Panc1 (cell line): ENCODE measurements around the gene GLI3. TPM values are rescaled to one million over a fixed set of nuclear protein-coding genes. Genes with fewer than 3 reads are reported as not detected.

Experiments
- ATAC-seq: fragments of 200-7000 bp; cut with Tn5 transposase; 2 replicates; pipeline ENCODE4 v1.9.1; 2020; ENCODE audit warnings: mild to moderate bottlenecking, moderate library complexity
- BruUV-seq: library from RNA; stranded (reverse); fragments of 400-500 nt; replicated peaks from 2 replicates; lab custom pipeline; 2021; lab: Mats Ljungman, UMichigan
- CTCF ChIA-PET: fragments of 300-600 bp; sonication (Branson Sonifier 250); formaldehyde crosslinking; loops from one replicate; lab custom pipeline; 2022; ENCODE audit warnings: antibody characterized with exemption; lab: Charles Lee
- POLR2A ChIA-PET: fragments of 300-600 bp; sonication (Branson Sonifier 250); formaldehyde crosslinking; loops from one replicate; lab custom pipeline; 2022; ENCODE audit warnings: antibody characterized with exemption; lab: Charles Lee
- DNase-seq: peaks from one replicate; pipeline ENCODE4 v3.0.0-alpha.2; 2010; ENCODE audit warnings: low read depth, low spot score
- H3K27ac ChIP-seq: 2 replicates; pipeline ENCODE4 v1.5.1; 2011; ENCODE audit warnings: mild to moderate bottlenecking, low read length, inconsistent platforms
- H3K27me3 ChIP-seq: fragments of 200-500 bp; sonication (Bioruptor generic); 2 replicates; pipeline ENCODE4 v1.6.0; 2014; ENCODE audit warnings: low read length, inconsistent platforms; ENCODE audit not compliant: control insufficient read depth, insufficient read depth
- H3K36me3 ChIP-seq: fragments of 200-500 bp; sonication (Bioruptor generic); 2 replicates; pipeline ENCODE4 v1.5.1; 2014; ENCODE audit warnings: inconsistent platforms, mild to moderate bottlenecking, low read length, moderate library complexity; ENCODE audit not compliant: control insufficient read depth, insufficient read depth
- H3K4me1 ChIP-seq: 2 replicates; pipeline ENCODE4 v1.5.1; 2011; ENCODE audit warnings: inconsistent platforms, mild to moderate bottlenecking, low read length, moderate library complexity; ENCODE audit not compliant: control insufficient read depth, insufficient read depth
- H3K4me3 ChIP-seq, 2 experiments: 2 replicates each; pipeline ENCODE4 v1.5.1; 2011 to 2012; ENCODE audit warnings: low read depth in 2 of 2, low read length in 2 of 2, mild to moderate bottlenecking in 2 of 2, inconsistent platforms in 1 of 2, moderate library complexity in 1 of 2
- H3K9me3 ChIP-seq: fragments of 200-500 bp; sonication (Bioruptor generic); 2 replicates; pipeline ENCODE4 v1.5.1; 2014; ENCODE audit warnings: low read depth, mild to moderate bottlenecking, inconsistent platforms, low read length, moderate library complexity; ENCODE audit not compliant: control insufficient read depth, insufficient read depth
- CTCF ChIP-seq: fragments of 450-650 bp; IDR thresholded peaks from 2 replicates; pipeline ENCODE4 v1.5.1; 2017; ENCODE audit warnings: mild to moderate bottlenecking
- POLR2AphosphoS5 ChIP-seq: IDR thresholded peaks from 2 replicates; pipeline ENCODE4 v1.6.1; 2012; ENCODE audit warnings: mild to moderate bottlenecking, low read depth, low read length, moderate library complexity
- REST ChIP-seq, 2 experiments: IDR thresholded peaks; 2 replicates each; pipeline ENCODE4 v1.6.1; 2011 to 2012; ENCODE audit warnings: low read depth in 2 of 2, control low read depth in 1 of 2, low read length in 1 of 2, mild to moderate bottlenecking in 1 of 2, moderate library complexity in 1 of 2; ENCODE audit not compliant: insufficient read depth in 1 of 2
- SIN3A ChIP-seq: IDR thresholded peaks from 2 replicates; pipeline ENCODE4 v1.6.1; 2012; ENCODE audit warnings: low read depth, mild to moderate bottlenecking, low read length, moderate library complexity, borderline replicate concordance; ENCODE audit not compliant: insufficient read depth
- TCF7L2 ChIP-seq: IDR thresholded peaks from 2 replicates; pipeline ENCODE4 v1.6.1; 2011; ENCODE audit warnings: mild to moderate bottlenecking, low read depth, low read length, inconsistent platforms
- in situ Hi-C: cut with HindIII; loops from 2 replicates; pipeline ENCODE4 v1.10.0; 2016; ENCODE audit warnings: low sequenced_read_pairs, low pct_unique_long_range_greater_than_20kb
- intact Hi-C: fragments of 100-400 bp; cut with micrococcal nuclease; formaldehyde crosslinking; loops from one replicate; pipeline ENCODE4 v1.10.0; 2022; ENCODE audit not compliant: unreplicated experiment
- total RNA-seq: library from RNA; stranded (reverse); gene quantifications from one replicate; pipeline ENCODE4 v1.2.1, GENCODE V29; 2021; ENCODE audit not compliant: unreplicated experiment

Gene GLI3
- total RNA-seq, 1 experiment from 2014 or later, result 3.7 TPM

- Histone ChIP-seq H3K9me3 (no peaks in the 10 kb centered on the region), H3K27me3 (no peaks in the 10 kb centered on the region), H3K36me3 (no peaks in the 10 kb centered on the region), H3K4me3 (no peak overlapping the region), H3K4me1 (no peaks in the 10 kb centered on the region; the same call in 1 of the 2 replicates), H3K27ac (no peak overlapping the region)
- no peak for ATAC-seq
- intact Hi-C loops (no loop called here), in situ Hi-C loops (no loop called here)
- no TSS peak for BruUV-seq
- CTCF ChIA-PET, result no interaction called here
- no peak for DNase-seq
- TF ChIP-seq POLR2AphosphoS5, result no peak
- no peak for TF ChIP-seq TCF7L2
- no peak for TF ChIP-seq SIN3A
- POLR2A ChIA-PET, result no interaction called here
These were observed 134.7 kb downstream of the GLI3 start for GRCh38 chr7:42102301-42102700.

GRCh38 chr7:42100156-42100508 lies 136.9 kb downstream of the GLI3 start:
- DNase-seq (no peak), ATAC-seq (no peak)
- Histone ChIP-seq H3K4me1 (peaks cover 3% of the 10 kb centered on the region; the same call in 1 of the 2 replicates), H3K9me3 (no peaks in the 10 kb centered on the region), H3K36me3 (no peaks in the 10 kb centered on the region), H3K27me3 (no peaks in the 10 kb centered on the region), H3K4me3 (no peak overlapping the region), H3K27ac (no peak overlapping the region)
- BruUV-seq, result no TSS peak
- POLR2A ChIA-PET, result no interaction called here
- in situ Hi-C loops, result no loop called here
- intact Hi-C loops, result no loop called here
- TF ChIP-seq TCF7L2, result no peak
- TF ChIP-seq CTCF, result no peak
- TF ChIP-seq POLR2AphosphoS5, result no peak
- CTCF ChIA-PET, result interaction anchor here (0.6 kb wide), 2 partner anchors 677 to 1466 kb away, joined by 4 to 5 read pairs; no protein-coding TSS in a partner anchor

GRCh38 chr7:42099470-42100155 lies 137.4 kb downstream of the GLI3 start:
- peaks cover 3% of the 10 kb centered on the region; the same call in 1 of the 2 replicates for H3K4me1 ChIP-seq
- no peak overlapping the region for H3K27ac ChIP-seq
- ChIA-PET POLR2A (no interaction called here), CTCF (interaction anchor here (0.6 kb wide), 2 partner anchors 678 to 1466 kb away, joined by 4 to 5 read pairs; no protein-coding TSS in a partner anchor)
- BruUV-seq, result no TSS peak
- in situ Hi-C loops (no loop called here), intact Hi-C loops (no loop called here)
- no peaks in the 10 kb centered on the region for H3K36me3 ChIP-seq
- no peaks in the 10 kb centered on the region for H3K27me3 ChIP-seq
- ATAC-seq (no peak), DNase-seq (no peak)
- no peaks in the 10 kb centered on the region for H3K9me3 ChIP-seq
- no peak for TF ChIP-seq TCF7L2
- no peak for TF ChIP-seq REST (IDR thresholded peaks at IDR 0.05; ENCODE audit: insufficient read depth in 1 of 2, low read depth in 2 of 2, low read length in 1 of 2)
- TF ChIP-seq SIN3A, result no peak
- TF ChIP-seq POLR2AphosphoS5, result no peak
- TF ChIP-seq CTCF, result no peak
- H3K4me3 ChIP-seq, result no peak overlapping the region
